HG03442 (cell line): ENCODE data around the gene SDR42E2.
"Not testable (repeated sequence)": the region's sequence is repeated elsewhere in the genome, so short reads cannot be mapped to it uniquely, and the experiment has no call there.

Experiments used
- ATAC-seq: cut with Tn5 transposase; IDR thresholded peaks from one replicate; pipeline ENCODE4 v1.9.1; 2021; ENCODE audit warnings: mild to moderate bottlenecking, moderate library complexity; ENCODE audit not compliant: unreplicated experiment

SDR42E2 gene

GRCh38 chr16:22190776-22191531 lies 28.6 kb downstream of the SDR42E2 start:
- peak; percentile 43 for ATAC-seq

GRCh38 chr16:22191532-22192260 lies 29.4 kb downstream of the SDR42E2 start:
- ATAC-seq, result no peak

GRCh38 chr16:22192261-22193062 lies 30.2 kb downstream of the SDR42E2 start:
- ATAC-seq, result peak; percentile 14

GRCh38 chr16:22193063-22193411 lies 30.7 kb downstream of the SDR42E2 start:
- no peak for ATAC-seq

DNA sequence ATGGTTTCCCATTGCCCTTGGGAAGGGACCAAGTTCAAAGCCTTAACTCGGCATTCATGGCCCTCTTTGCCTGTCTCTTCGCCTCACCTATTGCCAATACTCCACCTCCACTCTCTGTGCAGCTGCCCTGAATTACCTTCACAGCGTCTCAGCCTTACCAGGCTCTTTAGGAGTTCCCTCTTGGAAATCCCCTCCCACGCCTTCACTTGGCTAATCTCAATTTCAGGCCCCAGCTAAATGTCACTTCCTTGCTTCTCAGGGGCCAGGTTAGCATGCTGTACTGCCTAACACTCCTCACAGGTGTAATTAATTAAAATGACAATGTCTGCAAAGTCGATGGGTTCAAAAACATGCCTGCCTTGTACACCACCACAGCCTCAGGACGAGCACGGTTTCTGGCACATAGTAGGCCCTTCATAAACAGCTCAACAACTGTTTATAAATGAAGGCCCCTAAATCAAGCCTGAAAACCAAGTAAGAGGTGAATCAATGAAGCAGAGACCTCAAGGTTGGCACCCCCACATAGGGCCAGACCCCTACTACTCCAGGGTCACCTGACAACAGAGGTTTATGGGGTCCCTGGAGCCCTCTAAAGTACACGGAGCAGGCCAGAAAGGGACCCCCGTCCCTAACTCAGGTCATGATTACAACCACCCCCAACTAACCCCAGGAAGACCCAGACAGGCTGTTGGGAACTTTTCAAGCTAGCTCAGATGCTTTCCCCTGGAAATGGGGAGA lies 32.6 kb downstream of the SDR42E2 start:
- no peak for ATAC-seq

- ATAC-seq, result no peak
These were observed 33.1 kb downstream of the SDR42E2 start for GRCh38 chr16:22195445-22195694.

- peak; percentile 23 for ATAC-seq
These were observed 33.6 kb downstream of the SDR42E2 start for GRCh38 chr16:22195695-22196558.

DNA sequence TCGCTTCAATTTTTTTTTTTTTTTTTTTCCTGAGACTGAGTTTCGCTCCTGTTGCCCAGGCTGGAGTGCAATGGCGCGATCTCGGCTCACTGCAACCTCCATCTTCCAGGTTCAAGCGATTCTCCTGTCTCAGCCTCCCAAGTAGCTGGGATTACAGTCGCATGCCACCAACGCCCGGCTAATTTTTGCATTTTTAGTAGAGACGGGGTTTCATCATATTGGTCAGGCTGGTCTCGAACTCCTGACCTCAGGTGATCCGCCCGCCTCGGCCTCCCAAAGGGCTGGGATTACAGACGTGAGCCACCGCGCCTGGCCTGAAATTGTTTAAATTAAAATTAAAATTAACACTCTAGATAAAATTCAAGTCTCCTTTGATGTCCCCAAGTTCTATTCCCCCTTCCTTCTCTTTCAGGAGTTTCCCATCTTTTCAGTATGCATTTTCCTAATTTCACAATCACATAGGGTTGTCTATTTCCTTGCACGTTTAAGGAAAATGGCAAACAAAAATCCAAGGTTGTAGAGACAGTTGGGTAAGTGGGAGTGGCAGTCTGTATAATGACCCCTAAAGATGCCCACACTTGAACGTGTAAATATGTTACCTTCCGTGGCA lies 34.4 kb downstream of the SDR42E2 start:
- not testable (repeated sequence) for ATAC-seq

DNA sequence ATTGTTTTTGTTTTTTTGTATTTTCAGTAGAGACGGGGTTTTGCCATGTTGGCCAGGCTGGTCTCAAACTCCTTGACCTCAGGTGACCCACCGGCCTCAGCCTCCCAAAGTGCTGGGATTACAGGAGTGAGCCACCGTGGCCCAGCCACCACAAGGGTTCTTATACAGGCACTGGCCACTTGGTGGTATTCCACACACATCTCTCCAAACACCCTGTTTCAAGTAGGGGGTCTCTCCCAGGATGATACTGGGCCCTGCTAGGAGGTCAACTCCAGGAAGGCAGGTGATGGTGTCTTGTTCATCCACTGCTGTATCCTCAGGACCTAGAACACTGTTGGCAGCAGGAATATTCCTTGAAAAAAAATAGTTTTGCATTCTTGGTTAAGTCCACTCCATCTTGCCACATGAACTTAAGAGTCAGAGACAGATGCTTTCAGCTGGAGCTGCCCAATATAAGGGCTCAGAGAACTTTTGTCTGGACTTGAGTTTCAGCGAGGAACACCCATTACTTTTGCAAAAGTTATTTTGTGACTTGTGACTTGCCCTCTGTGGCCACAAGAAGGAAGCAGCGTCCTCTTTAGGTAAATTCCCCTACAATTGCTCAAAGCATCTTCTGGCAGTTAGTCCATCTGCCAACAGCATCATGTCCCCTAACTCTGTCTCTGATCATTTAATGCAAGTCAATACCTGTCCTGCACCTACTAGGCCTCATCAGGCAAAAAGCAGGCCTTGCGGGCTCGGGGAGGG lies 36.4 kb downstream of the SDR42E2 start:
- ATAC-seq, result no peak

DNA sequence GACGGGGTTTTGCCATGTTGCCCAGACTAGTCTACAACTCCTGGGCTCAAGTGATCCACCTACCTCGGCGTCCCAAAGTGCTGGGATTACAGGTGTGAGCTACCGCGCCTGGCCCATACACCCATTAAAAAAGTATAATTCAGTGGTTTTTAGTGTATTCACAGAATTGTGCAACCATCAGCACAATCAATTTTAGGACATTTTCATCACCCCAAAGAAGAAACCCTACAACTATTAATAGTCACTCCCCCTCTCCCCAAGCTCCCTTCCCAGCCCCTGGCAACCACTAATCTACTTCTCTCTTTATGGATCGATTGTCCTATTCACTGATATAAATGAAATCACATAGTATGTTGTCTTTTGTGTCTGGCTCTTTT lies 39.9 kb downstream of the SDR42E2 start:
- ATAC-seq, result no peak

DNA sequence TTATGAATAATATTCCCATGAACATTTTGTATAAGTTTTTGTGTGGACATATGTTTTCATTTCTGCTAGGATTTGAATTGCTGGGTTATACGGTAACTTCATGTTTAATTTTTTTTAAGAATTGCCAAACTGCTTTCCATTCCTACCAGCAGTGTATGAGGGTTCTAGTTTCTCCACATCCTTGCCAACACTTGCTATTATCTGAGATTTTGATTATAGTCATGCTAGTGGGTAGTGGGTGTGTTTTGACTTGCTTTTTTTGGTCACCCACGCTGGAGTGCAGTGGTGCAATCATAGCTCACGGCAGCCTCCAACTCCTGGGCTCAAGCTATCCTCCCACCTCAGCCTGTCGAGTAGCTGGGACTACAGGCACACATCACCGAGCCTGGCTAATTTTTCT lies 40.8 kb downstream of the SDR42E2 start:
- ATAC-seq, result no peak

GRCh38 chr16:22204091-22204655 lies 41.9 kb downstream of the SDR42E2 start:
- no peak for ATAC-seq

DNA sequence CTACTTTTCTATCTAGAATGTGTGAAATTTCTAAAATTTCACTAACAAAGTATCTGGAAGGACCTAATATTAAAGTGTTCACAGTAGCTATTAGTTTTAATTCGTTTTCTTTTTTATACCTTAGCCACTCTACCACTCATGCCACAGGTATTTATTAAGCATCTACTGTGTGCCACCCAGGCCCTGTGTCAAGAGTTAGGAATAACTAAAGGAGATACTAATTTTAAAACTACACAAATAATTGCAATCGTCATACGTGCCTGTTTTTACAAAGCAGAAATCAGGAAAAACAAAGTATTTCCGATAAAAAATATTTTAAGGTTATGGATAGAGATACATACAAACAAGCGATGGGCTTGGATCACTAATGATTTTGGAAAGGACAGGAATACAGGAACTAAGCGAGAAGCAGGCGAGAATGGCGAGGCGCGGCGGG lies 43.3 kb downstream of the SDR42E2 start:
- no peak for ATAC-seq

GRCh38 chr16:22206013-22206841 lies 43.9 kb downstream of the SDR42E2 start, which contains the start of gene EEF2K:
Gene EEF2K (plus strand): TSS chr16:22206278. CDS start chr16:22225730, 19,452 bp downstream.
- peak; percentile 76 for ATAC-seq

- ATAC-seq, result no peak
These were observed 44.8 kb downstream of the SDR42E2 start for GRCh38 chr16:22206842-22207714.

- ATAC-seq, result no peak
These were observed 45.5 kb downstream of the SDR42E2 start for GRCh38 chr16:22207715-22208360.
